HG03135 (cell line): ENCODE measurements around the gene ZBED4.

ENCODE experiments used
- ATAC-seq: cut with Tn5 transposase; IDR thresholded peaks from one replicate; pipeline ENCODE4 v1.9.1; 2021; ENCODE audit warnings: mild to moderate bottlenecking, moderate library complexity; ENCODE audit not compliant: unreplicated experiment

Gene ZBED4

DNA sequence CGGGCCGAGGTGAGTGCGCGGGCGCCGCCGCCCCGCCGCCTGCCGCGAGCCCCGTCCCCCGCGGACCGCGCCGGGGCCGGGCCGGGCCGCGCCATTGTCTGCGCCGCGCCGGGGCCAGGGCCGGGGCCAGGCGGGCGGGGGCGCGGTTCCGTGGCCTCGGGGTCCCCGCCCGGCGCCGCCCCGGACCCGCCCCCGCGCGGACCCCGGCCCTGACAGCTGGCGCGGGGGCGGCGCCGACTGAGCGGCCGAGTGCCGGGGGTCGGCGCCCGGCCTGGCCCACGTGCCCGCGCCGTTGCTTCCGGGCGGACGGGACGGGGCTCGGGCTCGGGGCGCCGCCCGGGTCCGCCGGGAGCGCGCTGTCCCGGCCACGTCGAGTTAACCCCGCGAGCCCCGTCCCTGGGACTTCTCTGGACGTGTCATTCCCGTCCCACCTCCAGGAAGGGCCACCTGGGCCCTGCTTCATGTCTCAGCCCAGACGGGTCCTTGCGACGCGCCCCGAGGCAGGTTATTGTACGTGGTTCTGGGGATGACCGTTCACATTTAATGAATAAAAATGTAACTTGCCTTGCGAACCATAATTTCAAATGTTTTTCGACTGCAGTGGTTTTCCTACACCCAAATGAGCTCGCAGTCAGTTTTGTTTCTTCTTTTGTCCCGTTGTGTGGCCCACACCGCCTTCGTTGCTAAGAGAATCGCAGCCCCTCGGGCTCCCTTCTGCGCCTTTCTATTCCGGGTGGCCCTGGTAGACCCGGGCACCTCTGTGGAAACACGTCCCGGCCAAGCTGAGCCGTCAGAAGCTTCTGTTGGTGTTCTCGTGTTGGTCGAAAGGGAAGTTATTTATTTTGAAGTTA is 562 bp downstream of the ZBED4 start:
- ATAC-seq = peak; percentile 21

- no peak for ATAC-seq
Observed at GRCh38 chr22:49855251-49855911, 1.7 kb downstream of the ZBED4 start.

DNA sequence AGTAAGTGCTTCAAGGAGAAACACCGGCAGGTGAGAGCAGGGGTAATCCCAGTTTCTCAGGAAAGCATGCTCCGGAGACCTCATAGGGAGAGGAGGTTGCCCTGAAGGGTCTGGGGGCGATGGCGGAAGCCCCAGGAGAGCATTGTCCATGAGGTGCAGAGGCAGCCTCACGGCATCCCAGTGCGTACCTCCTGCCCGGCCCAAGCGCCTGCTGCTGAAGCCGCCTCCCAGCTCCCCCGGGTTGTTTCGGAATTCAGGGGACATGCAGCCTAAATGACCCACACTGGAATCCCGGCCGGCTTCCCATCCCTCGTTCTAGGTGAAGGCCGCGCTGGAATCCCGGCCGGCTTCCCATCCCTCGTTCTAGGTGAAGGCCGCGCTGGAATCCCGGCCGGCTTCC is 2.7 kb downstream of the ZBED4 start:
- ATAC-seq = no peak

GRCh38 chr22:49856766-49857618 is 3.3 kb downstream of the ZBED4 start:
- no peak for ATAC-seq

GRCh38 chr22:49858827-49859226 is 5.2 kb downstream of the ZBED4 start:
- ATAC-seq = no peak

- no peak for ATAC-seq
Observed at GRCh38 chr22:49861642-49862495, 8.2 kb downstream of the ZBED4 start.

DNA sequence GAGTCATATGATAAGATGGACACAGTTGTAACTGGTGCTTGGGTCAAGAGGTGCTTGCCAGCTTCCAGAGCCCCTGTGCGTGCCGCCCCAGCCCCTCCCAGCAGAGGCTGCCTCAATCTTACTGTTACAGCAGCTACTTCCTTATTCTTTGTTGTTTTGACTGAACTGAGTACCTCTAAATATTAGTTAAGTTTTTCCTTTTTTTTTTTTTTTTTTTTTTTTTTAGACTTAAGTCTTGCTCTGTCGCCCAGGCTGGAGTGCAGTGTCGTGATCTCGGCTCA is 8.8 kb downstream of the ZBED4 start:
- ATAC-seq = no peak

DNA sequence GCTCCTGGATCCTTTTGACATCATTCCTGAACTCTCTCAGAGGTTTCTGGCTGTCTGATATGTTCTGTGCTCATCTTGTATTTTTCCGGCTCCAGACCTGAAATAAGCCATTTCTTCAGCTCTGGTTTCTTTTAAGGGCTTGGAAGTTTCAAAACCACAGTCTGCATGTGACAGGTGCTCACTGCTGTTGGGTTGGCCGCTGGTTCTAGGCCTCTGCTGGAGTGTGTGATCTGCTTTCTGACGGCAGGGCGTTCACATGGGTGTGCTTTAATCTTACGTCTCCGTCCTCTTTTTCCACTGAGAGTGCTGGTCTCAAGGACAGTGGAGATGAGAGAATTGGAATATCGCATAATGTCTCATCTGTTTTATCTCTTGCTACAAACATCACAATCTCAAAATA is 10.3 kb downstream of the ZBED4 start:
- no peak for ATAC-seq

DNA sequence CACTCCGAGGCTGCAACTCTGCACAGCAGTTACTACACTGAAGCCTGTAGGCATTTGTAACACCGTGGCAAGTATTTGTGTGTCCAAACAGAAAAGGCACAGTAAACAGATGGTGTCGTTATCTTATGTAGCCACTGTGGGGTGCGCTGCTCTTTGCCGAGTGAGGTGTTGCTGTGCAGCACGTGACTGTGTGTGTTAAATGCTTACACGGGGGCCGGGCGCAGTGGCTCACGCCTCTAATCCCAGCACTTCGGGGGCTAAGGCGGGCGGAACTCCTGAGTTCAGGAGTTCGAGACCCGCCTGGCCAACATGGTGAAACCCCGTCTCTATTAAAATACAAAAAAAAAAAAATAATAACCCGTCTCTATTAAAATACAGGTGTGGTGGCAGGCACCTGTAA is 11.5 kb downstream of the ZBED4 start:
- no peak for ATAC-seq

GRCh38 chr22:49866134-49866533 is 12.5 kb downstream of the ZBED4 start:
- ATAC-seq = no peak

- ATAC-seq = no peak
Observed at GRCh38 chr22:49866646-49867045, 13.0 kb downstream of the ZBED4 start.

GRCh38 chr22:49867303-49868265 is 13.9 kb downstream of the ZBED4 start:
- ATAC-seq = no peak

- no peak for ATAC-seq
Observed at GRCh38 chr22:49869086-49869830, 15.6 kb downstream of the ZBED4 start.

- no peak for ATAC-seq
Observed at GRCh38 chr22:49869845-49870712, 16.4 kb downstream of the ZBED4 start.

- ATAC-seq = no peak
Observed at GRCh38 chr22:49871482-49871881, 17.8 kb downstream of the ZBED4 start.

DNA sequence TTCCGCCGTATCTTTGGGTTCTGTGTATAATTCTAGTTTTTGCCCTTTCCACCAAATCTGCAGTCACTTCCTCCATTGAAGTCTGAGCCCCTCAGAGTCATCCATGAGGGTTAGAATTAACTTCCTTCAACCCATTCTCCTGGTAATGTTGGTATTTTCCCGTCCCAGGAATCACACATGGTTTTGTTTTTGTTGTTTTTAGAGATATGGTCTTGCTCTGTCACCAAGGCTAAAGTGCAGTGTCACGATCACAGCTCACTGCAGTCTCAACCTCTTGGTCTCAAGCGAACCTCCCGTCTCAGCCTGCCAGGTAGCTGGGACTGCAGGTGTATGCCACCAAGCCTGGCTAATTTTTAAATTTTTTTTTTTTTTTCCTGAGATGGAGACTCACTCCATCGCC is 18.7 kb downstream of the ZBED4 start:
- no peak for ATAC-seq

DNA sequence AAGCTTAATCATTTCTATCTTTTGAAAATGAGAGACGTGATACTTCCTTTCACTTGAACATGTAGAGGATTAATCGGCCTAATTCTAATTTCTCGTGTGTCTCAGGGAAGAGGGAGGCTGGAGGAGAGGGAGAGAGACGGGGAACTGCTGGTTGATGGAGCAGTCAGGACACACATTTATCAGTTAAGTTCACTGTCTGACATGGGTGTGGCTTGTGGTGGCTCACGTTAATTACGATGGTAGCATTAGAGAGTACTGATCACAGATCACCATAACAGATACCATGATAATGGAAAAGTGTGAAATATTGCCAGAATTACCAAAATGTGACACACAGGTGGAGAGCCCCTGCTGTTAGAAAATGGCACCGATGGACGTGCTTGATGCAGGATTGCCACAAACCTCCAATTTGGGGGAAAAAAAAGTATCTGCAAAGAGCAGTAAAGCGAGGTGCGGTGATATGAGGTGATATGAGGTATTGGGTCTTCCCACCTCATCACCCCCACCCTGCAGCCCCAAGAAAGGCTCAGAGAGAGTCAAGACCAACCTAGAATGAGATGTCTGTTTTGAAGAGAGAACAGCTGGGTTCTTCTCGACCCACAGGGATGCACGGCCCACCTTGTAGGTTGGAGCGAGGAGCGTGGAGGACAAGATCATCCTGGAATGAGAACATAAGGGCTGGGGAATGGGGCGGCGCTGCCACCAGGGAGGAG is 19.7 kb downstream of the ZBED4 start:
- ATAC-seq = no peak
